ENCODE measurements around the gene PINLYP. TPM values are rescaled to one million over a fixed set of nuclear protein-coding genes. Genes with fewer than 3 reads are reported as not detected.
"Not testable (repeated sequence)": the region's sequence is repeated elsewhere in the genome, so short reads cannot be mapped to it uniquely, and the experiment has no call there.

PINLYP gene
- total RNA-seq, 1 experiment from 2014 or later: 3.9 TPM

DNA sequence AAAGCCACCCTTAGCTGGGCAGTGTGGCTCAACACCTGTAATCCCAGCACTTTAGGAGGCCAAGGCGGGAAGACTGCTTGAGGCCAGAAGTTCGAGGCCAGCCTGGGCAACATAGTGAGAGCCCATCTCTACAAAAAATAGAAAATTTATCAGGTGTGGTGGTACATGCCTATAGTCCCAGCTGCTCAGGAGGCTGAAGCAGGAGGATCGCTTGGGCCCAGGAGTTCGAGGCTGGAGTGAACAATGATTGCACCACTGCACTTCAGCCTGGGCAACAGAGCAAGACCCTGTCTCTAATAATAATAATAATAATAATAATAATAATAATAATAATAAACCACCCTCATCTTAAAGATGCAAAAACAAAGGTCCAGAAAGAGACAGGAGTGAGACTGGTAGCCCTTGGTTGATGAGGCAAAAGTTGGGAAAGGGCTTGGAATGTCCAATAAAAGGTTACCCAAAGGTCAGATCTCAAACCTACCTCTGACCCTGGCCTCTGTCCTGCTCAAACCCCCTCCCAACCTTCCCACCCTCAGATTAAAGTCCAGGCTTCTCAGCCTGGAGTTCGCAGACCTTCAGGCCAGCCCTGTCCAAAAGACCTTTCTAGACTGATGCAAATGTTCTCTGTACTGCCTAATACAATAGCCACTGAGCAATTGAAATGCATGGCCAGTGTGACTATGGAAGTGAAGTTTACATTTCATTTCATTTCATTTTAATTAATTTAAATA is 33.5 kb upstream of the PINLYP start:
- Histone ChIP-seq H3K4me3 (no peak overlapping the region), H3K36me3 (peaks cover 59% of the 10 kb centered on the region)

DNA sequence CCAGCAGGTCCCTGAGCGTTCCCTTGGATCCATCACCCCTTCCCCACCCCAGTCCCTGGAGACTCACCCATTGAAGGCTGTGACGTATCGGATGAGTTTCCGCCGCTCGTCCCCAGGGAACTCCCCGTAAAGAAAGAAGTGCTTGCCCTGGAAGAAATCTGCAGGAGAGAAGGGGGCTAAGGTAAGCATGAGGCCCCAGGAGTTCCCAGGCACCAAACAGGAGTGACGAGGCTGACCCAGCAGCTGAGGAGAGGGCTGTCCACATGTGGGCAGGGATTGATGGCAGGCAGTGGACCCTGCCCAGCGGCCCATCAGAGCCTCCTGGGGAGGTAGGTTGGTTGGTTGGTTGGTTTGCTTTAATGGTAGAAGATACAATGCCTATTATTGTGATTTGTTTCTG is 31.5 kb upstream of the PINLYP start:
- H3K27ac ChIP-seq: no peak overlapping the region
- no peaks in the 10 kb centered on the region for H3K4me1 ChIP-seq
- H3K4me3 ChIP-seq: no peak overlapping the region
- no peaks in the 10 kb centered on the region for H3K27me3 ChIP-seq
- DNase-seq: no peak
- H3K36me3 ChIP-seq: peaks cover 45% of the 10 kb centered on the region
- H3K9me3 ChIP-seq (replicated peaks): peaks cover 3% of the 10 kb centered on the region

More for the DNA sequence above, 33.5 kb upstream of the PINLYP start:
- Histone ChIP-seq H3K27me3 (no peaks in the 10 kb centered on the region), H3K9me3 (replicated peaks) (peaks cover 10% of the 10 kb centered on the region), H3K4me1 (no peaks in the 10 kb centered on the region), H3K27ac (no peak overlapping the region)
- DNase-seq: no peak

DNA sequence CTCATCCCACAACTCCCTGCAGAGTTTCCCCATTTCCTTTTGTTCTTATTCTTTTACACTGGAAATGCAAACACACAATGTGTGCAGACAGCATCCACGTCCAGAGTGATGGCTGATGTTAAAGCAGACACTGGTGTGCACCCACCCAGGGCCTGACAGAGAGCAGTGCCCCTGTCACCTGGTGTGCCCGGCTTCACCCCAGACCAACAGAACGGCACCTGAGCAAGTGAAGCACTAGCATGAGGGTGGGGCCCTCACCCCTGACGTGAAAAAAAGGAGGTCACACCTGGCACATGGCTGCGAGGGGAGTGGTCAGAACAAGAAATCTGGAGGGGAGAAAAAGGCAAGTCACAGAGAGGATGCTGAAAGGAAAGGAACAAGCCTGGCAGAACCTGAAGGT is 30.3 kb upstream of the PINLYP start:
- no peaks in the 10 kb centered on the region for H3K4me1 ChIP-seq
- no peaks in the 10 kb centered on the region for H3K9me3 ChIP-seq (replicated peaks)
- no peak overlapping the region for H3K4me3 ChIP-seq
- peaks cover 43% of the 10 kb centered on the region for H3K36me3 ChIP-seq
- DNase-seq: no peak
- H3K27ac ChIP-seq: no peak overlapping the region
- H3K27me3 ChIP-seq: no peaks in the 10 kb centered on the region

DNA sequence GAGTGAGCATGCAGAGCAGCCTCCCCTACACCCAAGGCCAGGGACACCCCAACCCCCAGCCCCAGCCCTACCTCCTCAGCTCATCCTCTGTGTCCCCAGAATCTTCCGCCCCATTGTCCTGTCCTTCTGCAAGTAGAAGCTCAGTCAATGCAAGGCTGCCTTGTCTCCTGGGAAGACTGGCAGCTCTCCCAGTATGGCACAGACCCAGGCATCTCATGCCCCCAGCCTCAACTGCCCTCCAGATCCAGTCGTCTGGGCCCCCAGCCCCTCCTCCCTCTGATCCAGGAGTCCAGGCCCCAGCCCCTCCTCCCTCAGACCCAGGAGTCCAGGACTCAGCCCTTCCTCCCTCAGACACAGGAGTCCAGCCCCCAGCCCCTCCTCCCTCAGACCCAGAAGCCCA is 29.6 kb upstream of the PINLYP start:
- Histone ChIP-seq H3K36me3 (peaks cover 39% of the 10 kb centered on the region), H3K27me3 (no peaks in the 10 kb centered on the region), H3K4me1 (no peaks in the 10 kb centered on the region), H3K27ac (no peak overlapping the region), H3K4me3 (no peak overlapping the region), H3K9me3 (replicated peaks) (no peaks in the 10 kb centered on the region)
- DNase-seq: no peak

DNA sequence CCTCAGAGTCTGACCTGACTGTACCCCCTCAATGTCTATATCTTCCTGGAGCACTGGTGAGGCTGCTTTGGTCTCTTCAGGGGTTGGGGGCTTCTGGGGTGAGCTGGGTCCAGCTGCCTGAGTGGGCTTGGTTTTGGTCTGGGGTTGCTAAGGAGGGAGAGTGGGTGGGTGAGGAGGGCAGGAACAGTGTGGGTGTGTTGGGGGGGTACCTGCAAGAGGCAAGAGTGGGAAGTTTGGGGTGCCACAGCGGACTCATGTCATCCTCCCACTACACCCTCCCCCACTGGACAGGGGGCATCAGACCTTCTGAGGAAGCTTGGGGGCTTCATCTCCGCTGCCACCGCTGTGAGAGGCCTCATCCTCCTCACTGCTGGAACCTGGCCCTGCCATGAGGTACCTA is 29.0 kb upstream of the PINLYP start:
- DNase-seq: no peak
- H3K9me3 ChIP-seq (replicated peaks): no peaks in the 10 kb centered on the region
- peaks cover 42% of the 10 kb centered on the region for H3K36me3 ChIP-seq
- H3K27ac ChIP-seq: no peak overlapping the region
- no peak overlapping the region for H3K4me3 ChIP-seq
- no peaks in the 10 kb centered on the region for H3K27me3 ChIP-seq
- H3K4me1 ChIP-seq: no peaks in the 10 kb centered on the region

DNA sequence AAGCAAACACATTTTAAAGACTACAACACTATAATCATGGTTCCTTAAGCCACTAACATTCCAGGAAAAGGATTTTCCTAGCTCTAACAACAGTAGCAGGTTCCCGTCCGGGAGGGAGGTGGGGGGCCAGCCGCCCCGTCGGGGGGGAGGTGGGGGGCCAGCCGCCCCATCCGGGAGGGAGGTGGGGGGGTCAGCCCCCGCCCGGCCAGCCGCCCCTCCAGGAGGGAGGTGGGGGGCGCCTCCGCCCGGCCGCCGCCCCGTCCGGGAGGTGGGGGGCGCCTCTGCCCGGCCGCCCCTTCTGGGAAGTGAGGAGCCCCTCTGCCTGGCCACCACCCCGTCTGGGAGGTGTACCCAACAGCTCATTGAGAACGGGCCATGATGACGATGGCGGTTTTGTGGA is 27.7 kb upstream of the PINLYP start:
- not testable (repeated sequence) for DNase-seq; H3K4me1 ChIP-seq; H3K9me3 ChIP-seq (replicated peaks); H3K27ac ChIP-seq; H3K4me3 ChIP-seq; H3K27me3 ChIP-seq
- H3K36me3 ChIP-seq: peaks cover 35% of the 10 kb centered on the region

DNA sequence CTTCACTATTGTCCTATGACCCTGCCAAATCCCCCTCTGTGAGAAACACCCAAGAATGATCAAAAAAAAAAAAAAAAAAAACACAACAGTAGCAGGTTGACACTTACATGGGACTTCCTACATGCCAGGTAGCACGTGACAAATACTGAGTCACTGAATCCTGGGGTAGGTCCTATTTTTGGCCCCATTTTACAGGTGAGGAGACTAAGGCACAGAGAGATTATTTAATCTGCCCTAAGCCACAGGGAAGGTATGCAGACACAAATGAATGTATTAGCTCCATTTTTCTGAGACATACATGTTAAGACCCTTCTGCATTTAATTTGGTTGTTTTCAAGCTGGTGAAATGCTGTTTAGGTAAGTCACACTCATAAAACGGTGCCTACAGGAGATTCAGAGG is 26.9 kb upstream of the PINLYP start:
- H3K27me3 ChIP-seq: no peaks in the 10 kb centered on the region
- no peak overlapping the region for H3K27ac ChIP-seq
- peaks cover 12% of the 10 kb centered on the region for H3K4me1 ChIP-seq
- no peak overlapping the region for H3K4me3 ChIP-seq
- no peak for DNase-seq
- no peaks in the 10 kb centered on the region for H3K9me3 ChIP-seq (replicated peaks)
- peaks cover 31% of the 10 kb centered on the region for H3K36me3 ChIP-seq

DNA sequence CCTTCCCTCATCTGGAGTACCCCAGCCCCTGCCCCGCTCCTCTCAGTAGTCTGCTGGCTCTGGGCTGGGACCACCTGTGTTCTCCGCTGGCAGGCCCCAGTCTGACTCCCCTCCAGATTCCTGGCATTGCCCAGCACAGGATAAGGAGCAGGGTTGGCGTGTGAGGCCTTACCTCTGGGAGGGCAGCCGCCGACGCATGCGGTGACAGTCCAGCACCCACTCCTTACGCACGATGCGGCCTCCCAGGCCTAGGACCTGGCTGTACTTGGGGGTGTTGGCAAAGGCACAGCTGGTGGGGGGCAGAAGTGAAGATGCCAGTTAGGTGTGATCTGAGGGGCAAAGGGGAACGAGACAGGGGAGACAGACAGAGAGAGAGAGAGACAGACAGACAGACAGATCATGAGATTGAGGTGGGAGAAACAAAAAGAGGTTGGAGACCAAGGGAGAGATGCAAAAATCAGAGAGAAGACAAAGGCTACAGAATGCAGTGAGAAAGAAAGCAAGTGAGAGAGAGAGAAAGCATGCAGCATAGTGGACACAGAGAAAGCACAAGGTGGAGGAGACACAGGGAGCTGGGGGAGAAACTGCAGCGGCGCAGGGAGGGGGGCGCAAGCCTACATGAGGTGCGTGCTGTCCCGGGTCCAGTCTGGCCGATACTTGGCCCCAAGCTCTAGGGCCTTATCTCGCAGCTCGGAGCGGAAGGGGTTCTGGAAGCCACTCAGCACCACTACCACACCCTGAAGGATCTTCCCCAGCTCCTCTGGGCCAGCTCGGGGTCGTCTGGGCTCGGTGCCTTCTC is 24.0 kb upstream of the PINLYP start:
- Histone ChIP-seq H3K9me3 (replicated peaks) (no peaks in the 10 kb centered on the region), H3K27ac (no peak overlapping the region), H3K27me3 (no peaks in the 10 kb centered on the region), H3K4me1 (peaks cover 12% of the 10 kb centered on the region), H3K4me3 (no peak overlapping the region), H3K36me3 (peaks cover 30% of the 10 kb centered on the region)
- no peak for DNase-seq

DNA sequence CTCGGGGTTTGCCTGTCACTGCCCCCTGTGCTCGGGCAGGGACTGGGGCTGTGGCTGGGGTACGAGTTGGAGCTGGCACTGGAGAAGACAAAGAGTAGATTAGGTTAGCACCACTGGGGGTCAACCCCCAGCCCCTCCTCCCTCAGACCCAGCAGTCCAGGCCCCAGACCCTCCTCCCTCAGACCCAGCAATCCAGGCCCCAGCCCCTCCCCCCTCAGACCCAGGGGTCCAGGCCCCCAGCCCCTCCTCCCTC is 23.5 kb upstream of the PINLYP start:
- no peak overlapping the region for H3K4me3 ChIP-seq
- H3K4me1 ChIP-seq: peaks cover 12% of the 10 kb centered on the region
- no peaks in the 10 kb centered on the region for H3K9me3 ChIP-seq (replicated peaks)
- no peaks in the 10 kb centered on the region for H3K27me3 ChIP-seq
- peaks cover 30% of the 10 kb centered on the region for H3K36me3 ChIP-seq
- DNase-seq: no peak
- H3K27ac ChIP-seq: no peak overlapping the region

DNA sequence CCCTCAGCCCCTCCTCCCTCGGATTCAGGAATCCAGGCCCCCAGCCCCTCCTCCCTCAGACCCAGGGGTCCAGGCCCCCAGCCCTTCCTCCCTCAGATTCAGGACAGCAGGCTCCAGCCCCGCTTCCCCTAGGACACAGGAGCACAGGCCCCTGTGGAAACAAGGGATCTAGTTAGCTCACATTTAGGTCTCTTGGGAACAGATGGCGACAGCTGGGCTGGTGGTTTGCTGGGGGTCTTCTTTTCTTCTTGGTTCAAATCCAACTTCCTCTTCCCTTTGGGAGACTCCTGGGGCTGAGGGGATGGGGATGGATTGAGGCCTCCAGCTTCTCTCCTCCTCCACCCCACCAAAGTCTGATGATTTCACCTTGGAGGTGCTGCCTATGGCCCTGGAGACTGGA is 23.0 kb upstream of the PINLYP start:
- H3K27ac ChIP-seq: peak overlapping the region; percentile 61
- peaks cover 12% of the 10 kb centered on the region for H3K4me1 ChIP-seq
- DNase-seq: peak; percentile 85 to 92
- H3K4me3 ChIP-seq: no peak overlapping the region
- no peaks in the 10 kb centered on the region for H3K27me3 ChIP-seq
- H3K36me3 ChIP-seq: peaks cover 30% of the 10 kb centered on the region
- no peaks in the 10 kb centered on the region for H3K9me3 ChIP-seq (replicated peaks)

DNA sequence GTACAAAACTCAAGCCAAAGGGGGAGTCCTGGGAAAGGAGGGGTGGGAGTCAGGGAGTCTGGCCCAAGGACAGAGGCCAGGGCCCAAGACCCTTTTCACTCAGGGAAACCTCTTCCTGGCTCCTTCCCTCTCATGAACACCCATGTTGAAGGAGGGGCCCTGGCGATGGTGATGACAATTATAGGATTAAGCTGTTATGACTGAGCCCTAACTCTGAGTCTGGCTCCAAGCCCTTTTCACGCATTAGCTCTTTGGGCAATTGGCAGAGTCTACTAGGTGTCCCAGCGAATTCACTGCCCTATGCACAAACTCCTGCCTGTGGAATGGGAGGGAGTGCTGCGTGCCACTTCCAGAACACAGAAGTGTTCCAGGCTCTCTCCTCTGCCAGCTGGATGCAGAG is 21.9 kb upstream of the PINLYP start:
- DNase-seq: peak in 1 of 2 experiments; percentile 30
- peaks cover 12% of the 10 kb centered on the region for H3K4me1 ChIP-seq
- H3K9me3 ChIP-seq (replicated peaks): no peaks in the 10 kb centered on the region
- no peak overlapping the region for H3K4me3 ChIP-seq
- H3K36me3 ChIP-seq: peaks cover 32% of the 10 kb centered on the region
- H3K27ac ChIP-seq: no peak overlapping the region; the same call in 1 of the 2 replicates
- H3K27me3 ChIP-seq: no peaks in the 10 kb centered on the region

DNA sequence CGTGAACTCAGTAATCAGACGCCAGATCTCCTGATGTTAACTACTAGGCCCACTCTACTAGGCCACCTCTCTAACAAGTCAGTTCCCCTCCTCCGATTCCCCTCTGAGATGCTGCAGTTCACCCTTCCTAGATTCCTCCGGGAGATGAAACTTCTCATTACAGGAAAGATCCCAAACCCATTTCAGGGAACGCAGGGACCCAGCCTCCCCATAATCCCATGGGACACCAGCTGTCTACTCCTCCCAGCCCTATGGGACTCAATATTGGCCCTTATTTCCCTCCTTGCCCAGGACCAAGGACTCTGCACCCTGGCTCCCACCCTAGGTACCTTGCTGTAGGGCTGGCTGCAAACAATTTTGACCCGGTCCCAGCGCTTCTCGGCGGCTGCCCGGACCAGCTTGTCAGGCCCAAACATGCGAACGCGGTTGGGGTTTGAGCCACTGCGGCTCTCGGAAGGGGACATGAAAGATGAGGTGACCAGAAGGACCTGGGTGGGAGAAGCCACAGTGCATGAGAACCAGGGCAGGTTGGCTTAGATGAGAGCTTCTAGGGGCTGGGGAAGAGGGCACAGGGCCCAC is 21.2 kb upstream of the PINLYP start:
- no peak for DNase-seq
- Histone ChIP-seq H3K27me3 (no peaks in the 10 kb centered on the region), H3K27ac (no peak overlapping the region), H3K36me3 (peaks cover 27% of the 10 kb centered on the region), H3K9me3 (replicated peaks) (no peaks in the 10 kb centered on the region), H3K4me1 (peaks cover 12% of the 10 kb centered on the region), H3K4me3 (no peak overlapping the region)

DNA sequence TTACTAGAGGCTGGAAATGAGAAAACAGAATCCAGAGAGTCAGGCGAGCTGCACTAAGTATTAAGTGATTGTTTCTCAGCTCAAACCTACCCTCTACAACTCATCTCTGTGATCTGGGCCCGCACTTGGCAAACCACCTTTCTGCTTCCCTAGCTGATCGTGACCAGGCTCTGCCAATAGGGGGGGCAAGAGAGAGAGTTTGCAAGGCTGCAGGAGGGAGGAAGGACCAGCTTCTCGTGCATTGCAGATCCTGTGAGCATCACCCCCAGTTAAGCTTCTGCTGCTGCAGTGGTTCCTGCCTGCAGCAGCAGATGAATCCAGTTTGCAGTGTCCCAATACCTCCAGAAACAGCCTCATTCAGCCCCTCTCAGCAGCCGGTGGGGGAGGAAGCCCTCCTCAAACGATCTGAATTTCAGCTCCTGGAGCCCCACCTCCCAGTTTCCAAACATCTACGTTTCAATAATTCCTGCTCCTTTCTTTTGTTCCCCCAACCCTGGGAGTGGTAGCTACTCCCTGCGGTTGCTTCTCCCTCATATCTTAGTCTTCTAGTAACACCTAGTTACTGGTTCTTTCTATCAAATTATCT is 20.3 kb upstream of the PINLYP start:
- H3K27me3 ChIP-seq: no peaks in the 10 kb centered on the region
- H3K36me3 ChIP-seq: peaks cover 26% of the 10 kb centered on the region
- no peak overlapping the region for H3K27ac ChIP-seq
- no peaks in the 10 kb centered on the region for H3K9me3 ChIP-seq (replicated peaks)
- peaks cover 12% of the 10 kb centered on the region for H3K4me1 ChIP-seq
- H3K4me3 ChIP-seq: no peak overlapping the region
- DNase-seq: peak; percentile 67 to 78

DNA sequence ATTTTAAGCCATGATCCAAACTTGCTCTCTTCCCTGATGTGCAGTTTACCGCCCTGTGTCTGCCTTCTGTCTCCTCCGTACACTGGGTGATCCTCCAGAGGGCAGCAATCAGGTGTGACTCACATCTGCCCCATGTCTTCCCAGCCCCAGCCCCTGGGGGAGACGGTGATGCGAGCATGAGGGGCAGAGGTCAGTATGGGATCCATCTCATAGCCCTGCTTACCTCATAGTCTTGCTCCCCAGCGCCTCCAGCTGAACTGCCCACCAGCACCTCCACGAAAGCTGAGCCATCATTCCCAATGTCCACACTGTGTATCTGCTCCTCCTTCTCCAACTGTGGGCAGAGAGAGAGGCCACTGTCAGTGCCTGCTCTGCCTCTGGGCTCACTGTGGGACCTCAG is 14.9 kb upstream of the PINLYP start:
- Histone ChIP-seq H3K36me3 (peaks cover 7% of the 10 kb centered on the region), H3K27ac (no peak overlapping the region)
- DNase-seq: no peak

More for the DNA sequence above, 14.9 kb upstream of the PINLYP start:
- no peaks in the 10 kb centered on the region for H3K27me3 ChIP-seq
- no peaks in the 10 kb centered on the region for H3K9me3 ChIP-seq (replicated peaks)
- no peaks in the 10 kb centered on the region for H3K4me1 ChIP-seq
- H3K4me3 ChIP-seq: no peak overlapping the region

Measured in SJCRH30 (cell line).